NB4 (cell line): ENCODE measurements around the gene IGSF8.

ENCODE experiments used
- DNase-seq: peaks from one replicate; pipeline ENCODE4 v3.0.0; 2010; ENCODE audit warnings: low read depth
- H3K4me3 ChIP-seq: one replicate; pipeline ENCODE4 v1.5.1; 2011; ENCODE audit warnings: mild to moderate bottlenecking, low read depth, low read length, moderate library complexity
- CTCF ChIP-seq: IDR thresholded peaks from one replicate; pipeline ENCODE4 v1.5.1; 2012; ENCODE audit warnings: low read depth, low read length
- MYC ChIP-seq: IDR thresholded peaks from 2 replicates; pipeline ENCODE4 v1.6.1; 2011; ENCODE audit warnings: low read depth, low read length
- POLR2A ChIP-seq: IDR thresholded peaks from 2 replicates; pipeline ENCODE4 v1.6.1; 2011; ENCODE audit warnings: mild to moderate bottlenecking; ENCODE audit not compliant: insufficient read length; ENCODE audit errors: extremely low read depth
- TF ChIP-seq, protein P1 (sequence below): IDR thresholded peaks from 2 replicates; pipeline ENCODE4 v1.6.1; 2011; ENCODE audit warnings: low read depth, low read length

The IGSF8 gene

GRCh38 chr1:160137216-160137862, 38.9 kb upstream of the IGSF8 start:
- DNase-seq, result no peak
- TF ChIP-seq, protein P1, sequence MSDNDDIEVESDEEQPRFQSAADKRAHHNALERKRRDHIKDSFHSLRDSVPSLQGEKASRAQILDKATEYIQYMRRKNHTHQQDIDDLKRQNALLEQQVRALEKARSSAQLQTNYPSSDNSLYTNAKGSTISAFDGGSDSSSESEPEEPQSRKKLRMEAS, result no peak
- TF ChIP-seq POLR2A (no peak), CTCF (no peak), MYC (no peak)

GRCh38 chr1:160136926-160137200, 38.4 kb upstream of the IGSF8 start:
- no peak for DNase-seq
- TF ChIP-seq CTCF, result no peak
- TF ChIP-seq POLR2A, result no peak
- TF ChIP-seq, protein P1, result no peak
- no peak for TF ChIP-seq MYC
- no peak overlapping the region for H3K4me3 ChIP-seq

More at GRCh38 chr1:160137216-160137862, 38.9 kb upstream of the IGSF8 start:
- no peak overlapping the region for H3K4me3 ChIP-seq

- TF ChIP-seq MYC, result no peak
- TF ChIP-seq CTCF, result no peak
- TF ChIP-seq POLR2A, result no peak
- TF ChIP-seq, protein P1, result no peak
- no peak overlapping the region for H3K4me3 ChIP-seq
- DNase-seq, result no peak
These were observed 37.9 kb upstream of the IGSF8 start for GRCh38 chr1:160136121-160136925.

DNA sequence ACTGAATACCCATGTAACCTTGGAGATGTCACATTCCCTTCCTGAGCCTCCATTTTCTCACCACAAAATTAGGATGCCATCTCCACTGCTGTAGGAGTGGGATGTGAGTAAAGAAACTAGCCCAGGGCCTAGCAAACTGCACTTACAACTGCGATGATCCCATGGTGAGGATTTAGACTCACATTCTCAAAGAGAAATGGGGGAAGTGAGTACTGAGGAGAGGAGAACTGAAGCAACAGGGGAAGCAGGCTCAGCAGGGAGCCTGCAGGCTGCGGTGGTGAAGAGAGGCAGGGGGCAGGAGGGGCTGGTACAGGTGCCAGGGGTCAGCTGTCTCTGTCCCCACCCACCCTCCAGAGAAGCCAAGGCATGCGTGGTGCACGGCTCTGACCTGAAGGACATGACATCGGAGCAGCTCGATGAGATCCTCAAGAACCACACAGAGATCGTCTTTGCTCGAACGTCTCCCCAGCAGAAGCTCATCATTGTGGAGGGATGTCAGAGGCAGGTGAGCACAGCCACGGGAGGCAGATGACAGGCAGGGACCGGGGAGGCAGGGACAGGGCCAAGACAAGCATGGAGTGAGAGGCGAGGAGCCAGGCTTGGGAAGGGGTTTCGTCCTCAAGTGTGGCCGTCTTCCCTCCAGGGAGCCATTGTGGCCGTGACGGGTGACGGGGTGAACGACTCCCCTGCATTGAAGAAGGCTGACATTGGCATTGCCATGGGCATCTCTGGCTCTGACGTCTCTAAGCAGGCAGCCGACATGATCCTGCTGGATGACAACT, 36.6 kb upstream of the IGSF8 start:
- no peak for TF ChIP-seq POLR2A
- TF ChIP-seq, protein P1, result no peak
- TF ChIP-seq MYC, result no peak
- no peak for TF ChIP-seq CTCF
- peak; percentile 82 for DNase-seq
- H3K4me3 ChIP-seq, result no peak overlapping the region

GRCh38 chr1:160133990-160134770, 35.8 kb upstream of the IGSF8 start:
- DNase-seq, result peak; percentile 65
- TF ChIP-seq CTCF (no peak), MYC (no peak), POLR2A (no peak)
- no peak overlapping the region for H3K4me3 ChIP-seq
